ENCODE data around the gene C1R.

Gene C1R

GRCh38 chr12:7099290-7099996 lies 7.2 kb upstream of the C1R start:
- Histone ChIP-seq H3K36me3 (ENCODE audit: insufficient read depth, low read length) (no peaks in the 10 kb centered on the region), H3K4me1 (ENCODE audit: insufficient read depth, low read length) (peaks cover 6% of the 10 kb centered on the region), H3K9ac (ENCODE audit: low read depth, low read length) (no peak overlapping the region), H3K9me3 (ENCODE audit: control insufficient read depth, insufficient read depth, low read length) (no peaks in the 10 kb centered on the region)

GRCh38 chr12:7096979-7097378 lies 4.7 kb upstream of the C1R start:
- Histone ChIP-seq H3K36me3 (ENCODE audit: insufficient read depth, low read length) (no peaks in the 10 kb centered on the region), H3K9ac (ENCODE audit: low read depth, low read length) (no peak overlapping the region), H3K9me3 (ENCODE audit: control insufficient read depth, insufficient read depth, low read length) (no peaks in the 10 kb centered on the region), H3K4me1 (ENCODE audit: insufficient read depth, low read length) (peaks cover 9% of the 10 kb centered on the region)

DNA sequence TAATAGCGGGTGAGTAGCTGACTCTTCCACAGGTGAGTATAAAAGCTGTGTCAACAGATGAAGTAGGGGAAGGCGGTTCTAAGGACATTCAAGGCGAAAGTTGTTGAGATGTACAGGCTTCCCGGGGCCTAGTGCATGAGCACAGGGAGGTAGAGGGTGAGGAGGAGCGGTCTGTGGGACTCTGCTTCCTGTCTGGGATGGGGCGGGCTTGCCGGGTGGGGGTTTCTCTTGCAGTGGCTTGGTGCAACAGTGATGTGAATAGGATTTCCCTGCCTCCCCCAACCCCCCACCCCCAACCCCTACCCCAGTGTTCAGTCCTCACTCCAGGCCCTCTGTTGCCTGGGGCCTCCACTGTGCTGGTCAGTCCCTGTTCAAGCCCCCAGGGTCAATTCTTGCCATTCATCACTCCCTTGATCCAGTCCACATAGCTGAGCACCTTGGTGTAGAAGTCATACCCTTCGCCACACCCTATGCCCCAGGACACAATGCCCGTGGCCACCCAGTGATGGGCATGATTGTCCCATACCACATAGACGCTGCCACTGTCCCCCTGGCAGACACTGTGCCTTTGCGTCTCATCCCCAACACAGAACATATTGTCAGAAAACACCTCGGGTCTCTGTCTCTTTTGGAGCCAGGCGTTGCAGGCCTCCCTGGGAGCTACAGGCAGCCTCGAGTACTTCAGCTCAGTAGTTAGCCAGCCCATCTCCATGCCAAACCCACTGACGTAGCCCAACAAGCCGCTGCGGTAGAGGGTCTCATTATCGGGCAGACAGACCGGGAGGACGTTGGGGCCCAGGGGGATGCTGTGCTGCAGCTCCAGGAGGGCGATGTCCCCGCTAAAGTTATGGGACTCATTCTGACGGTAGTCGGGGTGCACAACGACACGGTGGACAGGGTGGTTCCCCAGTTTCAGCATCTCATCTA lies 4.0 kb upstream of the C1R start:
- no peak overlapping the region for H3K9ac ChIP-seq (ENCODE audit: low read depth, low read length)

DNA sequence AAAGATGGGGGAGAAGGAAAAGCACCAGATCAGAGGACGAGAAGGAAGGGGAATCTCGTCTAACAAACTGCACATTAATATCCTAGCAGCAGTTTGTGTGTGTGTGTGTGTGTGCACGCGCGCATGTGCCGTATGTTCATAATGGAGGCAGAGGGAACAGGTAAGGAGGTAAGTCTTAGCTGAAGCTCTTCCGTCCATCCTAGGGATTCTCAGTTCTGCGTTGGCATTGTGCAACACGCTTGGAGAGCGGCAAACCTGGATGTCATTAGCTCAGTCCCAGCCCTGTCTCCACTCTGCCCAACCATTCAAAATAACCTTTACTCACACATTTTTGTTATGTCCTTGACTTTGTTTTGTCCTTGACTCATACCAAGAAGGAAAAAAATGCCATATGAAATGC lies 1.6 kb upstream of the C1R start:
- Histone ChIP-seq H3K36me3 (ENCODE audit: insufficient read depth, low read length) (no peaks in the 10 kb centered on the region), H3K4me1 (ENCODE audit: insufficient read depth, low read length) (peaks cover 20% of the 10 kb centered on the region), H3K9ac (ENCODE audit: low read depth, low read length) (no peak overlapping the region), H3K9me3 (ENCODE audit: control insufficient read depth, insufficient read depth, low read length) (no peaks in the 10 kb centered on the region)

More for the DNA sequence above, 4.0 kb upstream of the C1R start:
- peaks cover 10% of the 10 kb centered on the region for H3K4me1 ChIP-seq (ENCODE audit: insufficient read depth, low read length)
- H3K36me3 ChIP-seq (ENCODE audit: insufficient read depth, low read length), result no peaks in the 10 kb centered on the region
- H3K9me3 ChIP-seq (ENCODE audit: control insufficient read depth, insufficient read depth, low read length), result no peaks in the 10 kb centered on the region

GRCh38 chr12:7093486-7093885 lies 1.2 kb upstream of the C1R start:
- H3K9me3 ChIP-seq (ENCODE audit: control insufficient read depth, insufficient read depth, low read length), result no peaks in the 10 kb centered on the region

GRCh38 chr12:7092986-7093460 lies 778 bp upstream of the C1R start:
- Histone ChIP-seq H3K9ac (ENCODE audit: low read depth, low read length) (no peak overlapping the region), H3K4me1 (ENCODE audit: insufficient read depth, low read length) (peaks cover 20% of the 10 kb centered on the region), H3K9me3 (ENCODE audit: control insufficient read depth, insufficient read depth, low read length) (no peaks in the 10 kb centered on the region), H3K36me3 (ENCODE audit: insufficient read depth, low read length) (no peaks in the 10 kb centered on the region)

More at GRCh38 chr12:7093486-7093885, 1.2 kb upstream of the C1R start:
- no peaks in the 10 kb centered on the region for H3K36me3 ChIP-seq (ENCODE audit: insufficient read depth, low read length)
- peaks cover 20% of the 10 kb centered on the region for H3K4me1 ChIP-seq (ENCODE audit: insufficient read depth, low read length)
- H3K9ac ChIP-seq (ENCODE audit: low read depth, low read length), result no peak overlapping the region

DNA sequence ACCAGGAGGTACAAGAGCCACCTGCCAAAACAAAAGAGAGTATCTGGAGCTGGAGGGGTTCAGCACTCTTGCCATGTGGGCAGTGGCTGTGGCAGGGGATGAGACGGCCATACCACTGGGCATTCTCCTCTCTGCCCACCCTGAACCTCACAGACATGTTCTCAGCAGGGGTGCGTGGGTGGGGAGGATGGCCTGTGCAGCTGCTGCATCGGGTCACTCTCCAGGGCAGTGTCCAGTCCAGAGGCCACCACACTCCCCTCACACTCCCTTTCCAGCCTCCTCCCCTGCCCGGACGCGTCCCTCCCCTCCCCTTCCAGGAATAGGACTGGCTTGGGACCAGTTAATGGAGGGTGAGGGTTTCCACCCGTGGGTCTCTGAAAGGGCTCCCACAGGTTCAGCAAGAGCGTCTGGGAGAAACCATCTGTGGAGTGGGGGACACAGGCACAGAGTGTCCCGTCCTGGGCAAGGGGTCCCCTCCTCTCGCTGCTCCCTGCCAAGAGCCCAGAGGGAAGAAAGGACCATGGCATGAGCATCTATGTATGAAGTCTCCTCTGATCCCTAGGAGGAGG lies 501 bp downstream of the C1R start:
- Histone ChIP-seq H3K36me3 (ENCODE audit: insufficient read depth, low read length) (no peaks in the 10 kb centered on the region), H3K9me3 (ENCODE audit: control insufficient read depth, insufficient read depth, low read length) (no peaks in the 10 kb centered on the region), H3K9ac (ENCODE audit: low read depth, low read length) (peak overlapping the region; percentile 38), H3K4me1 (ENCODE audit: insufficient read depth, low read length) (peaks cover 20% of the 10 kb centered on the region)

GRCh38 chr12:7091171-7091570 lies 1.1 kb downstream of the C1R start:
- Histone ChIP-seq H3K9me3 (ENCODE audit: control insufficient read depth, insufficient read depth, low read length) (no peaks in the 10 kb centered on the region), H3K4me1 (ENCODE audit: insufficient read depth, low read length) (peaks cover 20% of the 10 kb centered on the region), H3K9ac (ENCODE audit: low read depth, low read length) (no peak overlapping the region), H3K36me3 (ENCODE audit: insufficient read depth, low read length) (no peaks in the 10 kb centered on the region)

DNA sequence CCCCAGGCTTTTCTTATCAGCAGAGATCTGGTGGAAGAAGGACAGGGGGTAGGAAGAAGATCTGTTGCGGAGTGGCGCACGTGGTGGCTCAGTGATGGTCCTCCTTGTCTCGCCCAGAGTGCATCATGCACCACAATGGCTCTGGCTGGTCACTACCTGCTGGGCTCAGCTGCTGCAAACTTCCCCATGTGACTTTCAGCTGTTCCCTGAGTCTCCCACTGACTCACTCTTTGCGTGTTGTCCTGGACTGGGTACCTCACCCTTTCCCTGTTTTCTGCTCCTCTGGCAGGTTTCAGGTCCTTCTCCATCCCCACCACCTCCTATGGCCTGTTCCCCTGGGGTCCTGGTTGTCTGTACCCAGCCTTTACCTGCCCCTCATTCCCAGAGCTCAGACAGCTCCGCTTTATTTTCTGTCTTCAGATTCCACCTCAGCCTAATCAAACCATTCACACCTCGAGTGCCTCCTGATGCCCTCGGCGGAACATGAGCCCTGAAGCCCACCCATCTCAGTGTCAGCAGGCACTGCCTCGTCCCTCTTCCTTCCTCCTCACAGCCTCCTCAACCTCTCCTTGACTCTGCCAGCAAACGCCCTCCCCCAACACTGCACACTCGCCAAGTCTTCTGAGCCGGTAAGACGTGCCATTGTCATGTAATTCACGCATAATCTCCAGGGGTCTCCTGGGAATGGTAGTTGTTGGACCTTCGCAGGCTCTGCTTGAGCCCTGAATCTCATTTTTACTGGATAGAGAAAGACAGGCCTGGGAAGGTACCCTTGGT lies 1.8 kb downstream of the C1R start:
- H3K4me1 ChIP-seq (ENCODE audit: insufficient read depth, low read length), result peaks cover 15% of the 10 kb centered on the region
- no peak overlapping the region for H3K9ac ChIP-seq (ENCODE audit: low read depth, low read length)
- no peaks in the 10 kb centered on the region for H3K36me3 ChIP-seq (ENCODE audit: insufficient read depth, low read length)
- no peaks in the 10 kb centered on the region for H3K9me3 ChIP-seq (ENCODE audit: control insufficient read depth, insufficient read depth, low read length)

- Histone ChIP-seq H3K9ac (ENCODE audit: low read depth, low read length) (no peak overlapping the region), H3K9me3 (ENCODE audit: control insufficient read depth, insufficient read depth, low read length) (no peaks in the 10 kb centered on the region), H3K36me3 (ENCODE audit: insufficient read depth, low read length) (no peaks in the 10 kb centered on the region), H3K4me1 (ENCODE audit: insufficient read depth, low read length) (peaks cover 14% of the 10 kb centered on the region)
Measured at GRCh38 chr12:7089196-7089871, 2.9 kb downstream of the C1R start.

GRCh38 chr12:7083125-7083524 lies 9.1 kb downstream of the C1R start:
- H3K9me3 ChIP-seq (ENCODE audit: control insufficient read depth, insufficient read depth, low read length), result 0 out of 2 replicates have a peak, but pooled peaks cover 4% of the 10 kb centered on the region
- H3K4me1 ChIP-seq (ENCODE audit: insufficient read depth, low read length), result no peaks in the 10 kb centered on the region
- no peaks in the 10 kb centered on the region for H3K36me3 ChIP-seq (ENCODE audit: insufficient read depth, low read length)
- no peak overlapping the region for H3K9ac ChIP-seq (ENCODE audit: low read depth, low read length)

GRCh38 chr12:7081037-7081436 lies 11.2 kb downstream of the C1R start:
- H3K9ac ChIP-seq (ENCODE audit: low read depth, low read length), result no peak overlapping the region
- H3K4me1 ChIP-seq (ENCODE audit: insufficient read depth, low read length), result no peaks in the 10 kb centered on the region
- 0 out of 2 replicates have a peak, but pooled peaks cover 4% of the 10 kb centered on the region for H3K9me3 ChIP-seq (ENCODE audit: control insufficient read depth, insufficient read depth, low read length)
- no peaks in the 10 kb centered on the region for H3K36me3 ChIP-seq (ENCODE audit: insufficient read depth, low read length)

DNA sequence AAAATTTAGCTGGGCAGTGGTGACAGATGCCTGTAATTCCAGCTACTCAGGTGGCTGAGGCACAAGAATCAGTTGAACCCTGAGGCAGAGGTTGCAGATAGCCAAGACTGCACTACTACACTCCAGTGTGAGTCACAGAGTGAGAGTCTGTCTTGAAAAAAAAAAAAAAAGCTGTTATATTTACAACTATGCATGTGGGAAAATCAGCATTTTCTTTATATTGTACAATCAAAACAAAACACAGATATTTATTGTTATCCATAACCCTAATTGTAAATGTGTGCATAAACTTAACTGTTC lies 12.5 kb downstream of the C1R start:
- Histone ChIP-seq H3K36me3 (ENCODE audit: insufficient read depth, low read length) (no peaks in the 10 kb centered on the region), H3K4me1 (ENCODE audit: insufficient read depth, low read length) (no peaks in the 10 kb centered on the region), H3K9me3 (ENCODE audit: control insufficient read depth, insufficient read depth, low read length) (0 out of 2 replicates have a peak, but pooled peaks cover 4% of the 10 kb centered on the region), H3K9ac (ENCODE audit: low read depth, low read length) (no peak overlapping the region)
